GM18858 (cell line): ENCODE measurements around the gene MAPKAPK2.
A peak's percentile ranks its signal among the peaks of the same experiment; 100 is the strongest.
"Not testable (repeated sequence)": the region's sequence is repeated elsewhere in the genome, so short reads cannot be mapped to it uniquely, and the experiment has no call there.

Experiments used
- ATAC-seq: cut with Tn5 transposase; IDR thresholded peaks from one replicate; pipeline ENCODE4 v1.9.1; 2021; ENCODE audit not compliant: unreplicated experiment

Gene MAPKAPK2

DNA sequence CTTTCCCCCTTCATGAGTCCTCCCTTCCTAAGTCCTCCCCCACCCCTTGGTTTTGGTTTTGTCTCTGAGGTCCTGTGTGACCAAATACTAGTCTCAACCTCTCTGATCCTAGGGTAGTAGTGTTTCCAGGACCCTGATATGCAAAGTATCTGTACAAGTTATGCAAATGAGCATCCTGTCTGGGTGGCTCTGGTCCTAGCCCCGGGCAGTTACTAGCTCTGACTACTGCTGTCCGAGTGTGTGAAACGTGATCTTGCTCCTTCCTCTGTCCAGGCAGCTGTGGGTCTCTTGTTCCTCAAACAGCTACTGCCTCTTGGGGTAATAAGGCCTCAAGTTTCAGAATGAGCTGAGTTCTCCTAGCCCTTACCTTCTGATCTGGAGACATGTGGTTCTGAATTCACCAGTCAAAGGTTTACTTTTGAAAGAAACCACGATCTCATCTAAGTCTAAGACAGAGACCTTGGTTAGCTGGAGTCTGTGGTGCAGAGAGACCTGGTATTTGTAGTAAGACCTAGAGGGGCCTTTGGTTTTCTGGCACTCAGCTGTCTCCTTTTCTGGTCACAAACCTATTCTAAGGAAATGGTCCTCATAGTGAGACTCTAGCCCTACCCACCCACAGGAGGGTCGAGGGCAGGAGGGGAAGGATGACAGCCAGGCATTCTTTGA is 54.8 kb downstream of the MAPKAPK2 start:
- peak; percentile 69 for ATAC-seq

DNA sequence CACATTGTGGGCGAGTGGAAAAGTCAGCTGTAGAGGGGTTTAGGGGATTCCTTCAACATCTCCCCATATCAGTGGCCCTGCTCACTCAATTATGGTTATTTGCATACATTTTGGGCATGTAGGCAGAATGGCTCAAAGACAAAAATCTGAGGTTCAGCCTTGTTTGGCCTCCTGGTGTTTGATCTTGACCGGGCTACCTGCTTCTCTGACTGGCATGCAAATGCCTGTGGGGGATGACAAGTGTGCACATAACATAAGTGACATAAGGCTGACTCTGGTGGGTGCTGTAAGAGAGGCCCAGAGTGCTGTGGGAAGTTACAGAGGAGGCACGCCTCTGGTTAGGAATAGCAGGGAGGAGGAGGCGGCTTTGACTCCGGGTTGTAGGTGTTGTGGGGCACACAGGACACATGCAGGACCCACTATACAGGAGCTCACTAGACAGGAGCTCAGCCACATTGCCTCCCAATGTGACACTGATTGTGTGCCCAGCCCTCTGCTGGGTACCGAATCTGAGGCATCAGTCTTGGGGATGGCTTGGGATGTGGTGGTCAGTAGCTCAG is 56.5 kb downstream of the MAPKAPK2 start:
- no peak for ATAC-seq

DNA sequence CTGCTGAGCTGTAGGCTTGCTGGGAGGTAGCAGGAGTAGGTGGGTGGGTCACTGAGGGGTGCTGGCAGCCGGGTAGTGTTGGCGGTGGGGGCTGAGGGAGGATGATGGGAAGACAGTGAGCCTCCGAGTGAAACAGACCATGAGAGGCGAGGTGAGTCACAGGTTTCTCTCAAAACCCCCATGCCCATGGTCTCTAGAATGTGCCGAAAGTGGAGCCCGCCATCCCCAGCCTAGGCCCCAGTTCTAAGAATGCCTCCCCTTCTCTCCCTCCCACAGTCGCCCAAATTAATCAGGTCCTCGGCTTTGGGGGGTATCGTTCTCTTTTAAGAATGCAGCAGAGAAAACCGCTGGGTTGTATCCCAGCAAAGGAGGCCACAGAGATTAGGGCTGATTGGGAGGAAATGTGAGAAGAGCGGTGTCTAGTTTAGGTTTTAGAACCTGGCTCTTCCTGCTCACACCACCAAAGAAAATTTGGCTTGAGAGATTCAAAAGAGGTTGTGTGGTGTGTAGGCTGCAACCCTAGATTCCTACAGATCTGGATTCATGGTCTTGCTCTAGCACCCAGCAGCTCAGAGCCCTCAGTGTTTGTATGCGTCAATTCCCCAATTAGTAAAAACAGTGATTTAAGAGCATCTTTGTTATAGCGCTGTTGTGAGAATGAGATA is 58.1 kb downstream of the MAPKAPK2 start:
- no peak for ATAC-seq

DNA sequence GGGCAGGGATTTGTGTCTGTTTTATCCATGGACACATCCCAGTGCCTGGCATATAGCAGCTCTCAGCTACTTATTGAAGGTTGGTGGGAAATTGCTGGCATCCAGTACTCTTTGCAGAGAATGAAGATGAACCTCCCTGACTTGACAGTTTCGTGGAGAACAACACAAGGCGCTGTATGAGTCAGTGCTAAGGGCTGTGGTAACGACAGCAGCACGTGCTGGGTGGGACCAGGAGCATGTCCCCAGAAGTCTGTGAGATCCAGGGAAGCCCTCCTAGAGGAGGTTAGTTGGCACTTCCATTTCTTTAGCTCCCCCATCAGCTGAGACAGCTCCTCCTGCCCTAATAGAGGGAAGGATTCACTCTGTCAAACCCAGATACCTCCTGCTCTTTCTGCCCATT is 60.0 kb downstream of the MAPKAPK2 start:
- no peak for ATAC-seq

DNA sequence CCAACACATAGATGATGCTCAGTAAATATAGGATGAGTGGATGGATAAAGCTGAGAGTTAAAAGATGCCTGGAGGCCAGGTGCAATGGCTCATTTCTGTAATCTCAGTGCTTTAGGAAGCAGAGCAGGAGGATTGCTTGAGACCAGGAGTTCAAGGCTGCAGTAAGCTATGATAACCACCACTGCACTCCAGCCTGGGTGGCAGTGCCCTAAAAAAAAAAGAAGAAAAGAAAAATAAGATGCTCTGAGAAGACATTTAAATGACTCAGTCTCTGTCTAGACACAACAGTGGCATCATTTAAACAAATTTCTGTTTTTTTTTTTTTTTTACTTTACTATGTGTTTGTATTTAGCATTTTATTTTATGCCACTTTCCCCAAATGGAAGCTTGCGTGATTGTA is 60.6 kb downstream of the MAPKAPK2 start:
- ATAC-seq, result no peak

DNA sequence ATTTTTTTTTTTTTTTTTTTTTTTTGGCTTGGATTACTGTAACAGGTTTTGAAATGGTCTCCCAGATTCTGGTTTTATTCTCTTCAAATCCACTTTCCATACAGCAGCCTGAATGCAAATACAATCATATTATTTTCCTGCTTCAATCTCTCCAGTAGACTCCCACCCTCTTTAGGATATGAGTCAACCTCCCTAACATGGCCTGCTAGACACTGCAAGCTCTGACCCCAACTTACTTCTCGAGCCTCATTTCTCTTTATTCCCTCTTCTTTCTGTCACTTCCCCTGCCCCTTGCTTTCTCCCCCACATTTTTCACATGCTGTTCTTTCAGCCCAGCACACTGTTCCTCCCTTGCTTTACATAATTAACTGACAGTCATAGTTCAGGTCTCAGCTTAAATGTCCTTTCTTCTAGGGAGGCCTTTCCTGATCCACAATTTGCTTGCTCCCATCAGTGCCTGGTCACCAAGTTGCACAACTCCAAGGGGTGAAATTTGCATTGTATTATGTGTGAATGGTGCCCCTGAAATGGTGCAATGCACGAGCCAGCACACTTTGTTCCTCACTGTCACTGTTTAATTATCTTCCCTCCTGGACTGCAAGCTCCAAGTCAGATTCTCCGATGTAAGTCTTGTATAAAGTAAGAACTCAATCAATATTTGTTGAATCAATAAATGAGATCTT is 63.8 kb downstream of the MAPKAPK2 start:
- no peak for ATAC-seq

DNA sequence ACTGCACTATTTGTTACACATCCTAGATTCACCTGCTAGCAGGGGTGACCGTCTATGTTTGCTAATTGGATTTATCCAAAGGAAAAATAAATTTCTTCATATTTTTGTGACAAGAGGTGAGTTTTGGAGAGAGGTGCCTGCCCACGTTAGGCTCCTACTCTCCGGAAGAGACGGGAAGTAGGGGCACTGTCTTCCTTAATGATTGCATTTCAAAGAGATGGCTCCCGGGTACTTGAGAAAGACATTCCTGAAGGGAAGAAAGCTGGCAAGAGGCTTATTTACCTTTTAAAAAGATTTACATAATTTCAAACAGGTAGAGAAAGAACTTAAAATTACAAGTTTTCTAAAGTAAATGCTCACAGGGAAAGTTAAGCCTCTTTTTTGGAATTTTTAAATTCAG is 67.2 kb downstream of the MAPKAPK2 start:
- ATAC-seq, result no peak

DNA sequence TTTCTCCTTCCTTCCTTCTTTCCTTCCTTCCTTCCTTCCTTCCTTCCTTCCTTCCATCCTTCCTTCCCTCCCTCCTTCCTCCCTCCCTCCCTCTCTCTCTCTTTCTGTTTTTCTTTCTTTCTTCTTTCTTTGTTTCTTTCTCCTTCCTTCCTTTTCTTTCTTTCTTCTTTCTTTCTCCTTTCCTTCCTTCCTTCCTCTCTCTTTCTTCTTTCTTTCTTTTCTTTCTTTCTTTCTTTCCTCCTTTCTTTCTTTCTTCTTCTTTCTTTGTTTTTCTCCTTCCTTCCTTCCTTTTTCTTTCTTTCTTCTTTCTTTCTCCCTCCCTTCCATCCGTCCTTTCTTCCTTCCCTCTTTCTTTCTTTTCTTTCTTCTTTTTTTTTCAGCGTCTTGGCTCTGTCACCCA is 67.8 kb downstream of the MAPKAPK2 start:
- no peak for ATAC-seq

DNA sequence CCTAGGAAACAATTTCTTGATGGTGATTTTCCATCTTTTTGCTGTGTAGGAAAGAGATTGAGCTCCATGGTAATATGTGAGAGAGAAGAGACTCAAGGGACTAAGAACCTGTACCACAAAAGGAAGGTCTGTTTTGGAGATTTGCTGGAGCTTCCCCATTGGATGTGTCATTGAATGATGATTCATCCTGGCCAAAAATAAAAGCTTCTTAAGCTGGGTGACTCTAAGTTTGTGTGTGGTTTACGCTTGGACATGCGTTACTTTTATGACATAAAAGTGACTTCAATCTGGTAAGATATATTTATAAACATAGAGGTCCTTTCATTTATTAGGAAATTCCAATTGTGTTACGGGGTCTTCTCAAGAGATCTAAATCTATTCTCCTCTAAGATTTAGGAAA is 68.4 kb downstream of the MAPKAPK2 start:
- ATAC-seq, result no peak

DNA sequence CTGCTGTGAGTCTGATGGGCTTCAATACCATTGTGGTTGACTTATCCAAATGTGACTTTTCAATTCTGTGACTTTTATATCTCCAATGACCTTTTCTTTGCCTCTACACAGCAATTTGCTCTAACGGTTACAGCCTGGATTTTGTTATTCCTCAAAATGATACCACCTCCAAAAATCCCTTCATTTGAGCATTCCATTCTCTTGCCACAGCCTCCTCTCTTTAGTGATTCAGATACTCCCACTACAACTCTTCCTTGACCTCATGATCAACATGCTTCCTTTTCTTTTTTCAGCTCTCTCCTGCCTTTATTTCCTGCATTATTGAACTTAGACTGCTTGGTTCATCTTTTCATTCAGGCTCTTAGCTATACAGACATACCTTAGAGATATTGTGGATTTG is 69.3 kb downstream of the MAPKAPK2 start:
- ATAC-seq, result no peak

DNA sequence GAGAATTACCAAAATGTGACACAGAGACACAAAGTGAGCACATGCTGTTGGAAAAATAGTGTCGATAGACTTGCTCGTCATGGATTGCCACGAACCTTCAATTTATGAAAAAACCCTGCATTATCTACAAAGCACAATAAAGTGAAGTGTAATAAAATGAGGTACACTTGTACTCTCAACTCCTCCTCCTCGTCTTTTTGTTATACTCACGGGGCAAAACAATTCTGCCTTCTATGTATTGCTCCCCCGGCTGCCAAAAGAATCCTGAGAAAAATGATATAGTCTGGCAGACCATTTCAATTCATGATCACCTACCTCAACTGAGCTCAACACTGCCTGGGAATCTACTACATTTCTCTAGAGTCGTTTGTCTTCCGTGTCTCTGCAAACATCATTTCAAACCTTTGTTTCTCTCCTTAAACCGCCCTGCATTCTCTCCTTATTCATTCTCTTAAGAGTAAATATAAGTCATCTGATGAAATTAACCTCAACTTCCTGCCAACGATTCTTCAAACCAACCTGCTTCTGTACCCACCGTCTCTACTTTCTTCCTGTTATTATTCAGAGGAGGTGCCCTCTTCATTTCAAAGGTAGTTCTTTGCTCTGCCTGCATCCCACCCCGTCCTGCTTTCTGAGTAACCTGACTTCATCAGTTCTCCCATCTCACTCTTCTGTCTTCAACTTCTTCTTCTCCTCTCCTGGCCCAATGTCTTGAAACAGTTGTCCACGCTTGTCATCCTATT is 73.0 kb downstream of the MAPKAPK2 start:
- ATAC-seq, result no peak

DNA sequence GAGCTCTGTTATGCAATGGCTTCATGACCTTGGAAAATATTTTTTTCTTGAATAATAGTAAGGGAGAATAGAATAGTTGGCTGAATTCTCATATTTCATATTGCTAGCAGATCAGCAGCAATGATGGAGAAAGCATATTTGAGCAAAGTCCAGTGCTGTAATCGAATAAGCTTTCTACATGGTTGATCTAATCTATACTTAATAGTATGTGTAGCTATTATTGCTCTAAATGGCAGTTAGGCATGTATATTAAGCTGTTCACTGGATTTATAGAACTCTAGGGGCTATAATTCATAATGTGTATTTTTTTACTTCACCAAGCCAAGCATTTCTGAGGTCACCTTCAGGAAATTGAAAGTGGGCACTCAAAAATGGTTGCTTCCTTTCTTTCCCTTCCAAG is 75.9 kb downstream of the MAPKAPK2 start:
- no peak for ATAC-seq

DNA sequence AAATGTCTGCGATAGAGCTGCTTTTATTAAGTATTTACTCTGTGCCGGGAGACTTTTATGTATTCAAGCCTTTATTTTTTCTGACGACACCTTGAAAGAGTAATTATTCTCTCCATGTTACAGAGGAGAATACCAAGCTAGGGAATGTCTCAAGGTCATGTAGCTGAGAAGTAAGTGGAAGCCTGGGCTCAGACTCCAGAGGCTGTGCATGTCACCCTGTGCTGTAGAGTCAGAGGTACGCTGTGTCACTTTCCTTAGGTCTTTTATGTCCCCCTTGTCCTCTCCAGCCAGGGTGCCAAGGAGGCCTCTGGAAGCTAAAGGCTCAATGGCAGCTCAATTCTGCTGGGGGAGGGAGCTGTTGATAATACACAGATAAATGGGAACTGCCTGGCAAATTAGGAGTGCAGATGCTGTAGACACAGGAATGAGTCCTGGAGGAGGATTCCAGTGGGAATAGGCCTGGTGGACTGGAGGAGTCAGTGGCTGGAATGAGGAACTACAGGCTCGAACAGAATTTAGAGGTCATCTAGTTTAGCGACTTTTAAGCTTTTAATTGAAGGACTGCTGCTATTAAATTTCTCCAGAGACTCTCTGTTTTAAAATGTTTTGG is 76.6 kb downstream of the MAPKAPK2 start:
- no peak for ATAC-seq

DNA sequence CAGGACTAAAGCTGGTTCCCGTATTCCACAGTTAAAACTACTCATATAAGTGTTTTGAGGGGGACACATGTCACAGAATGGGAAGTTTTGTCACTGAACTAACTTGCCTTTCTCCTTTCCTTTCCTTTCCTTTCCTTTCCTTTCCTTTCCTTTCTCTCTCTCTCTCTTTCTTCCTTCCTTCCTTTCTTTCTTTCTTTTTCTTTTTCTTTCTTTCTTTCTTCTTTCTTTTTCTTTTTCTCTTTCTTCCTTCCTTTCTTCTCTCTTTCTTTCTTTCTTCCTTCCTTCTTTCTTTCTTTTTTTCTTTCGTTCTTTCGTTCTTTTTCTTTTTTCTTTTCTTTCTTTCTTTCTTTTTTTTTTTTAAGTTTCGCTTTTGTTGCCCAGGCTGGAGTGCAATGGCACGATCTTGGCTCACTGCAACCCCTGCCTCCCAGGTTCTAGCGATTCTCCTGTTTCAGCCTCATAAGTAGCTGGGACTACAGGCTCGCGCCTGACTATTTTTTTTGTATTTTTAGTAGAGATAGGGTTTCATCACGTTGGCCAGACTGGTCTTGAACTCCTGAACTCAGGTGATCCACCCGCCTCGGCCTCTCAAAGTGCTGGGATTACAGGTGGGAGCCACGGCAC is 78.1 kb downstream of the MAPKAPK2 start:
- ATAC-seq, result not testable (repeated sequence)

DNA sequence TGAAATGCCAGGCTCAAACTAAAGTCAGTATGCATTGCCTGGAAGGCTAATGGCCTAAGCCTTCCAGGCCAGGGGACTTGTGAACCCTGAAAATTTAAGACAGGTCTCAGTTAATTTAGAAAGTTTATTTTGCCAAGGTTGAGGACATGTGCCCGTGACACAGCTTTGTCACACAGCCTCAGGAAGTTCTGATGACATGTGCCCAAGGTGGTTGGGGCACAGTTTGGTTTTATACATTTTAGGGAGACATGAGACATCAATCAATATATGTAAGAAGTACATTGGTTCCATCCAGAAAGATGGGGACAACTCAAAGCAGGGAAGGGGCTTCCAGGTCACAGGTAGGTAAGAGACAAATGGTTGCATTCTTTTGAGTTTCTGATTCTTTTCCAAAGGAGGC is 81.1 kb downstream of the MAPKAPK2 start:
- ATAC-seq, result not testable (repeated sequence)

DNA sequence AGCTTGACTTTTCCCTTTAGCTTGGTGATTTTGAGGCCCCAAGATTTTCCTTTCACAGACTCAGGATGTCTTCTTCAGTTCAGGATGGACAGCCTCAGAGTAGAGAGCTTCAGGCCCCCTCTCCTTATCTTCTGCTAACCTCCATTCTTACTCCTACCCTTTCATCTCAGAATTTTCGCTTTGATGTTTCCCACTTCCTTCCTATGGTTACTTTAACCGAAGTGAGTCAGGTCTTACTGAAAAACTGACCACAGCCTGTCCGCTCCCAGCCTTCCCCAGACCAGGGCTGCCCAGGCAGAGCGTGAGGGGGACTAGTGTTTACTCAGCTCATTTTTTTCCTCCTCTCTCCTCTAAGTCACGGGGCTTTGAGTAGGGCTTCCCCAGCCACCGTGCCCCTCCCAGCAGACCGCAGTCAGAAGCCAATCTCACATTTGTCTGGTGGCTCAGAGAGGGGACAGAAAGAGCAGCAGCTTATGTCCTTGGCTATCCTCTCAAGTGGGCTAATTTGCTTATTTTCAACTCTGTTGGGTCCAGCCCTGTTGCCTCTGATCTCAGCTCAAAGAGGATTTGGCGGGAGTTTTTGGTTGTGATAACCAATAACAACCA is 81.6 kb downstream of the MAPKAPK2 start:
- peak; percentile 30 for ATAC-seq

DNA sequence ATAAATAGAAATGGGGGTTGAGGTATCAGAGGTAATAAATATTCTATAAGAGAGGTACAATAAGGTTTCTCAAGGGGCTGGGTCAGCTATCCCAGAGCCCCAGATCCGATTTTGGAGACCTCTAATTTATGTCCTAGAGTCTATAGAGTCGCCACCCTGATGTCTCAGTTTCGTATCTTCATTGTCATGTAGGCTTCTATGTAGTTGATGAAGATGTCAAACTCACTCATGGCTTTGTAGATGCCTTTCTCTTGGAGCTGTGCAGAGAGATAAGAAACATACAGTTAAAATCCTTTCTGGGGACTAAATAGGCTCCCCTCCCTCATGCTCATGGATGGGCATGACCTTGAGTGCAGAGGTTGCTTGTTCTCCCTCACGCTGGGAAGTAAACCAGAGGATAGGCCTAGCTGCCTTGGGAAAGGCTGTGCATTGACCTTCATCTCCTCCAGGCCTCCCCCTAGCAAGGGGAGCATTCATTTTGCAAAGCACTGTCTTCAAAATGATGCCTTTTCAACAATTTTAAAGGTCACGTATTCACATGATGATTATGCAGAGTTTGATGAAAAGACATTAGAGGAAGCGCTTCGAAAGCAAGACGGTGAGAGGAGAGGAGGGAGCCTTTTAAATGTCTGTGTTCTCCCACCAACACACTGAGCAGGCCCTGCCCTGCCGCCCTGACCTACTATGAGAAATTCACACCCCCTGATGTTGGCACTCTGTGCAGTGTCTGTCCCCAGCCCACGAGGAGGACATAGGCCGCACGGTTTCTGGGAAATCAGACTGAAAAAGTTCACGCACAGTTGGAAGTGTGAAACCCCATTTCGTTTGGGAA is 84.0 kb downstream of the MAPKAPK2 start:
- peak; percentile 1 for ATAC-seq

DNA sequence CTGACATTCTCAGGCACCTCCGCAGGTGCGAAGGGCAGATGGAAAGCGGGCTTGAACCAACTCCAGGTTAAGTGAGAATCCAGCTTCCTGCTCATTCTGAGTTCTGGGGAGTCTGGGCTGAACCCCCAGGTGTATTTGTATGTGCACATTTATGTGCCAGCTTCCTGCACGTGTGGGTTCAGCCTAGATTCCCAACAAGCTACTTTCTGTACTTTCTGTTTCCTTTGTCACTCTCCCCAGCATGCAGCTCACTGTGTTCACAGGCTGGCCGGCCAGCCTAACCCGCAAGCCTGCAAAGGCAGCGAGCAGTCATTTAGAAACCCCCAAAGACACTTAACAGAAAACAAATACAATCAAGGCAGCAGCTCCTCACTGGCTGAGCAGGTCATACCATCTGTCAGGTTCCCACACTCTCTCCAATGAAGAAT is 84.6 kb downstream of the MAPKAPK2 start:
- peak; percentile 69 for ATAC-seq
